ENCODE results near the gene FAIM2. TPM values are rescaled to one million over a fixed set of nuclear protein-coding genes. Genes with fewer than 3 reads are reported as not detected.

FAIM2 gene
- total RNA-seq, 2 experiments from 2014 or later, result not detected

- Histone ChIP-seq H3K4me1 (ENCODE audit: insufficient read depth, low read length) (peaks cover 33% of the 10 kb centered on the region), H3K4me3 (ENCODE audit: low read length) (peak overlapping the region; percentile 64), H3K27ac (ENCODE audit: low read depth in 1 of 2, low read length in 2 of 2) (peak overlapping the region in 1 of 2 donors; percentile 63), H3K36me3 (ENCODE audit: insufficient read depth, low read length) (peaks cover 3% of the 10 kb centered on the region), H3K27me3 (ENCODE audit: control insufficient read depth in 1 of 2, insufficient read depth in 2 of 2, low read length in 2 of 2) (no peaks in the 10 kb centered on the region), H3K9me3 (ENCODE audit: control insufficient read depth in 1 of 2, insufficient read depth in 1 of 2, low read length in 2 of 2) (no peaks in the 10 kb centered on the region)
- ChIA-PET POLR2A (interaction anchor here (1.0 to 4.2 kb wide), 5 partner anchors 12 to 285 kb away, joined by 3 to 44 read pairs (median 13); partner anchors contain the start of genes BCDIN3D, COX14 and TMBIM6), CTCF (interaction anchor here (0.5 to 3.6 kb wide), 3 partner anchors 8 to 86 kb away, joined by 4 to 18 read pairs (median 4); partner anchors contain the start of genes BCDIN3D and TMBIM6)
- TF ChIP-seq CTCF (IDR thresholded peaks at IDR 0.05), result no peak
- Mint-ChIP-seq H3K27ac (peak overlapping the region; percentile 65), H3K9me3 (no peaks in the 10 kb centered on the region), H3K27me3 (no peaks in the 10 kb centered on the region), H3K4me3 (peak overlapping the region; percentile 90), H3K36me3 (ENCODE audit: low read depth) (peaks cover 4% of the 10 kb centered on the region), H3K4me1 (ENCODE audit: low read depth) (peaks cover 51% of the 10 kb centered on the region)
- DNase-seq (no peak), ATAC-seq (ENCODE audit: poor library complexity) (no peak)
- intact Hi-C loops (cut with DNase I, micrococcal nuclease), result loop anchor here in 1 of 2 experiments (1.0 to 5.0 kb wide), 3 partner anchors 15 to 205 kb away; partner anchors contain the start of genes PRPF40B and TMBIM6
Measured at GRCh38 chr12:49827051-49827400, 76.7 kb downstream of the FAIM2 start.

GRCh38 chr12:49825971-49826421 is 77.7 kb downstream of the FAIM2 start:
- DNase-seq (no peak), ATAC-seq (ENCODE audit: poor library complexity) (no peak)
- ChIA-PET CTCF (interaction anchor here (1.4 to 3.6 kb wide), 2 partner anchors 13 to 85 kb away, joined by 3 to 18 read pairs; partner anchors contain the start of gene TMBIM6), POLR2A (interaction anchor here (0.5 to 4.2 kb wide), 3 partner anchors 9 to 122 kb away, joined by 3 to 44 read pairs (median 3); partner anchors contain the start of gene TMBIM6)
- Mint-ChIP-seq H3K27ac (peak overlapping the region; percentile 65), H3K36me3 (ENCODE audit: low read depth) (peaks cover 4% of the 10 kb centered on the region), H3K4me1 (ENCODE audit: low read depth) (peaks cover 61% of the 10 kb centered on the region), H3K4me3 (peak overlapping the region; percentile 90), H3K9me3 (no peaks in the 10 kb centered on the region), H3K27me3 (no peaks in the 10 kb centered on the region)
- intact Hi-C loops (cut with DNase I, micrococcal nuclease), result loop anchor here in 1 of 2 experiments (5.0 kb wide), 2 partner anchors 84 to 204 kb away; partner anchors contain the start of genes PRPF40B and TMBIM6
- peaks cover 44% of the 10 kb centered on the region for H3K4me1 ChIP-seq (ENCODE audit: insufficient read depth, low read length)
- no peak overlapping the region for H3K4me3 ChIP-seq (ENCODE audit: low read length)
- peaks cover 4% of the 10 kb centered on the region for H3K36me3 ChIP-seq (ENCODE audit: insufficient read depth, low read length)
- H3K9me3 ChIP-seq (ENCODE audit: control insufficient read depth in 1 of 2, insufficient read depth in 1 of 2, low read length in 2 of 2), result no peaks in the 10 kb centered on the region
- TF ChIP-seq CTCF (IDR thresholded peaks at IDR 0.05), result no peak
- H3K27me3 ChIP-seq (ENCODE audit: control insufficient read depth in 1 of 2, insufficient read depth in 2 of 2, low read length in 2 of 2), result no peaks in the 10 kb centered on the region
- H3K27ac ChIP-seq (ENCODE audit: low read depth in 1 of 2, low read length in 2 of 2), result no peak overlapping the region

- Mint-ChIP-seq H3K4me1 (ENCODE audit: low read depth) (peaks cover 67% of the 10 kb centered on the region), H3K9me3 (no peaks in the 10 kb centered on the region), H3K27me3 (no peaks in the 10 kb centered on the region), H3K27ac (peak overlapping the region; percentile 11), H3K4me3 (peak overlapping the region; percentile 57), H3K36me3 (ENCODE audit: low read depth) (peaks cover 4% of the 10 kb centered on the region)
- TF ChIP-seq CTCF (IDR thresholded peaks at IDR 0.05), result no peak
- ChIA-PET CTCF (interaction anchor here (1.4 kb wide), 1 partner anchor 13 kb away, joined by 3 read pairs; no protein-coding TSS in a partner anchor), POLR2A (no interaction called here)
- Histone ChIP-seq H3K4me1 (ENCODE audit: insufficient read depth, low read length) (peaks cover 49% of the 10 kb centered on the region), H3K27ac (ENCODE audit: low read depth in 1 of 2, low read length in 2 of 2) (no peak overlapping the region), H3K9me3 (ENCODE audit: control insufficient read depth in 1 of 2, insufficient read depth in 1 of 2, low read length in 2 of 2) (no peaks in the 10 kb centered on the region), H3K36me3 (ENCODE audit: insufficient read depth, low read length) (peaks cover 4% of the 10 kb centered on the region), H3K4me3 (ENCODE audit: low read length) (no peak overlapping the region), H3K27me3 (ENCODE audit: control insufficient read depth in 1 of 2, insufficient read depth in 2 of 2, low read length in 2 of 2) (no peaks in the 10 kb centered on the region)
- ATAC-seq (ENCODE audit: poor library complexity) (no peak), DNase-seq (peak in 2 of 14 experiments; percentile 51 to 66)
- intact Hi-C loops (cut with DNase I, micrococcal nuclease), result loop anchor here in 1 of 2 experiments (5.0 kb wide), 2 partner anchors 83 to 203 kb away; partner anchors contain the start of genes PRPF40B and TMBIM6
Measured at GRCh38 chr12:49825360-49825970, 78.2 kb downstream of the FAIM2 start.
